HG03460 (cell line): ENCODE results near the gene AUH.
"Not testable (repeated sequence)": the region's sequence is repeated elsewhere in the genome, so short reads cannot be mapped to it uniquely, and the experiment has no call there.

Experiments
- ATAC-seq: cut with Tn5 transposase; IDR thresholded peaks from one replicate; pipeline ENCODE4 v1.9.1; 2021; ENCODE audit not compliant: unreplicated experiment

Gene AUH

DNA sequence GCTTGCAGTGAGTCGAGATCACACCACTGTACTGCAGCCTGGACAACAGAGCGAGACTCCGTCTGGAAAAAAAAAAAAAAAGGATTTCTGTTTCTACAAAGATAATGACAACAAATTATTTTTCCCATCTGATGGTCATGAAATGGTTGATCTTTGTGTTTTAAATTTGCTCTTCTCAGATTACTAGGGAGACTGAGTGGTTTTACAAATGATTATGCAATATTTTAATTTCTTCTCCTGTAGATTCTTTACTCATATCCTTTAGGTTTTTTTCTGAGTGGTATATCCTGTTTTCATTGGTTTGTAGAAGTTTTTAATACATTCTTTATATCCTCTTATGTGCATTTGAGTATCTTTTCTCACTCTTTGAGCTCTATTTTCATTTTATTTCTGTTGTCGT lies 20.6 kb upstream of the AUH start:
- ATAC-seq: no peak

DNA sequence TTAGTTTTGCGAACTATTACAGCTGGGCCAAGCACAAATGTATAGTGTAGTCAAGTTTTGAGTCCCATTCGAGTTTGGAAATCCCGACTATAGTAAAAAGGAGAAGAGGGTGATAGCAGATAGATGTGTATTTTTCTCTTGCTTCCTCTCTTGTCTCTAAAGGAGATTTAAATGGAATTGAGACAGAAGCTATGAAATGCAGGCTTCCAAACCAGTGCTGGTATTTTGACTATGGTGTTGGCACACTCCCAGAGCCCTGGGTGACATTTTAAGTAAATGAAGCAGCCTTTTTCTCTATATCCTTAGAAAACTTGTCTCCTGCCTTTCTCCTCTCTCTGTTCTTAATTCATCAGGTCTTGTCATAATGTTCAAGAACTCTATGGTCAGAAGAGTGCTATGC lies 17.7 kb upstream of the AUH start:
- no peak for ATAC-seq

DNA sequence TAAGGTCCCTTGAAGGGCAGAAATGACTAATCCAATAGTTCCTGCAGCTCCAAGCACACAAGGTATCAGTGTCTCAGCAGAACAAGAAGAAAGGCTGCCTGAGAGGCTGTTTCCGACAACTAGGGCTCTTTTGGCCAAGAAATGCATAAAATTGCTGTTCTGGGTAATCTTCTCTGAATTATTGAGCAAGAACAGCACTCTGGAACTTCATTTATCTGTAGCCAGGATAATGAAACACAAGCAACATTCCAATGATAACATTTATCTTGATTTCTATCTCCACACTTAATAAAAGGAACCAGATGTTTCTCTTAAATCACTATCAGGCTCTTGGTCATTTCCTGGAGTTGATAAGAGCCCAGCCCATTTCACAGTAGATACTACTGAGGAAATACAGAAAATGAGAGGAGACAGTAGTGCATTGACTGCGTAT lies 17.0 kb upstream of the AUH start:
- ATAC-seq: no peak

GRCh38 chr9:91378054-91378453 lies 16.3 kb upstream of the AUH start:
- not testable (repeated sequence) for ATAC-seq

- ATAC-seq: no peak
Measured at GRCh38 chr9:91376239-91376638, 14.5 kb upstream of the AUH start.

DNA sequence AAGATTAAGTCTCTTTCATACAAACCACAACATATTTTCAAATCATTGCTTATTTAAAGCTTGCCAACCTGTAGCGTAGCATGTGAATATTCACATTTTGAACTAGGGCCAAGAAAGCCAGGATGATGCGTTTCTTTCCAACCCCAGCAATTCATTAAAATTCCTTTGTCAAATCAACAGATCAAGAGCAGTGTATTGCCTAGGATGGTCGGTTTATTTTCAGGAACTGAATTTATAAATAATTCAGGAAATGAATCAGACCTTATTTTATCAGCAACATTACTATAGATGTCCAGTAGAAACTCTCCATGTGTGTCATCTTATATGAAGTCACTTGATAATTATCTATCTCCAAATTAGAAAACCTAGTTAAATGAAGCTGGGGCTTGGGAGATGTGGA lies 13.2 kb upstream of the AUH start:
- no peak for ATAC-seq

GRCh38 chr9:91371894-91372293 lies 10.2 kb upstream of the AUH start:
- ATAC-seq: no peak

DNA sequence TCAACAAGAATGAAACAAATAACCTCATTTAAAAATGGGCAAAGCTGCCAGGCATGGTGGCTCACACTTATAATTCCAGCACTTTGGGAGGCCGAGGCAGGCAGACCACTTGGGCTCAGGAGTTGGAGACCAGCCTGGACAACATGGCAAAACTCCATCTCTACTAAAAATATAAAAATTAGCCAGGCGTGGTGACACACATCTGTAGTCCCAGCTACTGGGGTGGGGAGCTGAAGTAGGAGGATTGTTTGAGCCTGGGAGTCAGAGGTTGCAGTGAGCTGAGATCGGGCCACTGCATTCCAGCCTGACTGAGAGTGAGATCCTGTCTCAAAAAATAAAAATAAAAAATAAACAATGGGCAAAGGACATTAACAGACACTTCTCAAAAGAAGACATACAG lies 8.3 kb upstream of the AUH start:
- not testable (repeated sequence) for ATAC-seq

GRCh38 chr9:91364702-91365101 lies 3.0 kb upstream of the AUH start:
- no peak for ATAC-seq

DNA sequence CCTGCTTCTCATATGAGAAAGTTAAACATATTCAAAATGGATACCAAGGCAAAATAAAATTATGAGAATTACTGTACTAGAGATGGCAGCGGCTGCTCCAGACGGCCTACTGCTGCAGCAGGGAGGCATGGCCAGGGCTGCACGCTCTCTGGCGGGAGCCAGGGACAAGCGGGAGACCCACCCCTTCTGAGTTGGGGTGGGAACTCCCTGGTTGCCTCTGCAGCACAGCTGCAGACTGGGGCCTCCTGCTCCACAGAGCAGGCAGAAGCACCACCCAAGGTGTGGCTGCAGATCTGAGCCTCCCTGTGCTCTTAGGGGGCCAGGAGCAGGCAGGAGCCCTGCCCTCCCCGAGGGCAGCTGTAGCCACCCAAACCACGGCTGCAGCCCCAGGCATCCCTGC lies 2.3 kb upstream of the AUH start:
- ATAC-seq: no peak

DNA sequence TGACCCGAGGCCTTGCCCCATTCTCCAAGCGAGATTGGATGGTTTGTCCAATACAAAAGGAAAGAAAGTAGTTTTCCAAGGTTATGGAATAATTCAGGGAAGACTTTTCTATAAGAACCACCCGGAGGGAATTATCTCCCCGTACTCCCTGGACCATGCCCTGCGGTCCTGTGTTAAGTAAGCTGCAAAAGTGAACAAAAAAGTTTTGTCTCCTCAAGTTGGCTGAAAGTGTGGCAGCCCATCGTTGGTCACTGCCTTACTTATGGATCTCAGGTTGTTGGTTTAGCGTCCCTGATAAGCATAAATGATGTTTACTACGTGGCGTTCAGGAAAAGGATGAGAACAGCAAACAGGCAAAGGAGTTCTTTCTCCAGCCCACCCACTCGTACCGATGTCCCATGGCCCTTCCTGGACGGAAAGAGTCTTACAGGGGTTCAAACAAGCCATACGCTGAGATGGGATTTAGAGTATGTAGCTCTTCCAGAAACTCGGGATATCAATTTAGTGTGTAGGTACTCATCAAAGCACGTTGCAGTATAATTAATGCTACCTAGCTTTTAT lies 413 bp upstream of the AUH start:
- peak; percentile 8 for ATAC-seq

DNA sequence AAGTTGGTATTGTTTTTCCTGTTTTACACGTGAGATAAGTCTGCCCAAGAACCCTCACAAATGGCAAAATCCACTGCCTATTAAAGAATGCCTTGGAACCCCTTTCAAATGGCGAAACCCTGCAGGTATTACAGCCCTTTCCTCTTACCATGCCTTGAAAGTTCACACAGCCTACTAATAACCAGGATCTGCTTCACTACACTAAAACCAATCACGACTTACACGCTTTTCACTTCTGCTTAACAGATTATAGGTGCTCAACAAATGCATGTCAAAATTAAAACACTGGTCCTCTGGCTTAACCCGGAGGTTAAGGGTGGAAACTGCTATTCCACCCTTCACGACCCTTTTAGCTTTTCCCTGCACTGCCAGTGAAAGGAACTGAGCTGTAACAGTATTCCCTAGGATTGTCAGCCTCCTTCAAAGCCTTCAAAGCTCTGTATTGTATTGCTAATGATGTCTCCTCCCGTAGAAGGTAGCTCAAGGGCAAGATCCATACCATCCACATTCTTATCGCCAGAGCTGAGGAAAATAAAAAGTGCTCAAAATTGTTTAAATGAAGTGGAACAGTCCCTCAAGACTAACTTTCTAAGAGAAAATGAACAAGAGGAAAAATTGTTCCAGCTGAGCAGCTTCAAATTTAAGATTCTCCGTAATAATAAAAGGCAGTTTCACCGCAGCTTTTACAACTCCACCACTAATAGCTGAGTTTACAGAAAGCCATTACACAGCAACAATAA lies 997 bp downstream of the AUH start:
- no peak for ATAC-seq

DNA sequence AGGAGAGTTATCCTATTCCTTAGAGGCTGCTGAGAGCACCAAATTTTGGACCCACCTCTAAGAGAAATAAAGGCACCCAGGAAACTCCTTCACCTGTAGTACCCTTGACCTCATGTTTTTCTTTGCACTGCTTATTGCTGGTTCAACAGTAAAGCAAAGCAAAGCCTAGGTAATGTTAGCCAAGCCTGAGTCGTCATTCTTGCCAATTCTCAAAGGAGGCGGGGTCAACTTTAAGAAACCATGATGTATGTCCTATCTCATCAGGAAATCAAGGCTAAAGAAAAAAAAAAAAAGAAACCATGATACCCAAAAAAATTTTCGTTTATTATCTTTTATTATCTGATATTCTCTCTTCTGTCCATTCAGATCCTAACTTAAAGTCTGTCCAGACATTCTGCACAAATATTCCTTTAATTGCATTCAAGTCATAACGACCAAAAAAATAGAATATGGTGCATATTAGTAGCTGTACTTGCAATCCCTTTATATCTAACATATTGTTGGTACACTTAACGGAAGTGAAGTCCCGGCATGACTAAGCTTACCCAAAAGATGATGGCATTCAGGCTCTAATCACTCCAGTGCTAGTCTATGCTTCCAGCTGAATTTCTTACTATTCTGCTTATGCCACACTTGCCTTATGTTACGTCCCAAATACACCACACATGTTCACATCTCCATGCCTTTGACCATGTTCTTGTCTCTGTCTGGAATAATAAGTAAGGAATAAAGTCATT lies 1.8 kb downstream of the AUH start:
- no peak for ATAC-seq

- no peak for ATAC-seq
Measured at GRCh38 chr9:91359083-91359482, 2.6 kb downstream of the AUH start.

DNA sequence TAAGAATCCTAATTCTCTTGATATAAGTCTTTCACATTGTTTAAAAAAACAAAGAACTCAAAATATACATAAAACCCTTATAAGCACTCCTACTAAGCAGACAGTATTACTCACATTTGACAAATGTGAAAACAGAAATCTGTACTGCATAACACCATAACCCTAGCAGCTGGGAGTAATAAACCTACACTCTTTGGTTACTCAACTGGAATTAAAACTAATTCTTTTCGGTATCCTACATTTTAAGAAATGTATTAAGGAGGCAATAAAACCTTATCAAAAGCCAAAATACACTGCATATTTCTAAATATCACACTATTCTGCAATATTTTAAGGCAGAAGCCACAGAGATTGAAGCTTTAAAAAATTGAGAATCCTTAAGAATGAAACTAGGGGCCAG lies 6.8 kb downstream of the AUH start:
- no peak for ATAC-seq

- no peak for ATAC-seq
Measured at GRCh38 chr9:91349115-91349555, 12.6 kb downstream of the AUH start.

DNA sequence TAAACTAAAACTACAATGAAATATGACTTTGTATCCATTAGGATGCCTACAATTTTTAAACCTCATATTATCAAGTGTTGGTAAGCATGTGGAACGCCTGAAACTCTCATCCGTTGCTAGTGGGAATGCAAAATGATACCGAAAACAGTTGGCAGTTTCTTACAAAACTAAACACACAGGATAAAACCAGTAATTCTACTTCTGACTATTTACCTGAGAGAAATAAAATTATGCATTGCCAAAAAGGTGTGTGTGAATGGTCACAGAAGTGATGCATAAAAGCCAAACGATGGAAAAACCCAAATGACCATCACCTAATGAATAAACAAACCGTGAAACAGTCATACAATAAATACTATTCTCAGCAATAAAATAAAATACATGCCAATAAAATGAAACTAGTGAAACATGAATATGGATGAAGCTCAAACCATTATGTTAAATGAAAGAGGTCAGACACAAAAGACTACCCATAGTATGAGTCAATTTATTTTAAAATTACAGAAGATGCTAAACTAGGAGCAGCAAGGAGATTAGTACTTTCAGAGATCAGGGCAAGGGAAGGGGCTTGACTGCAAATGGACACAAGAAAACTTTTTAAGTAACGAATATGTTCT lies 13.4 kb downstream of the AUH start:
- ATAC-seq: no peak

DNA sequence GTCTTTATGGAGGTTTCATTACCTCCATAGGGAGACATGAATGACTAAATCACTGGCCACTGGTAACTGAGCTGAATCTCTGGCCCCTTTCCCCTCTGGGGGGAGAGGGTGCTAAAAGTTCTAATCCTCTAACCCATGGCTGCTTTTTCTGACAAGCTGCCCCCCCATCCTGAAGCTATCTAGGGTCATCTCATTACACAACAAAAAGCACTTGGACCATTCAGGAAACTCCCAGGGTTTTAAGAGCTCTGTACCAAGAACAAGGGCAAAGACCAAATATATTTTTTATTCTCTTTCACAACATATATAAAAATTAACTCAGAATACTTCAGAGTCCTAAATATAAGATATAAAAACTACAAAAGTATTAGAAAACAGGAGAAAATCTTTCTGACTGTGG lies 14.3 kb downstream of the AUH start:
- no peak for ATAC-seq

DNA sequence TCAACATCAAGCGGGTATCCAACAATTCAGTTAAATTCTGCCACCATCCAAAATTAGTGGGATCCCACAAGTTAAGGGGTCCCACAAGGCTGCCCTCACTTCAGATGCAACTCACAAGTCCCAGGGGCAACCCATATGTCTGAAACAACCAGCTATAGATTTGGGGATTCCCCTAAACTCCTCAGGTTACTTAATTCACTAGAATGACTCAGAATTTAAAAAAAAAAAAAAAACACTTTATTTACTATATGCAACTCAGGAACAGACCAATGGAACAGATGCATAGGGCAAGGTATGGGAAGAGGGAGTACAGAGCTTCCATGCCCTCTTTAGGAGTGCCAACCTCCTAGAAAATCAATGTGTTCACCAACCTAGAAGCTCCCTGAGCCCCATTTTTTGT lies 15.1 kb downstream of the AUH start:
- ATAC-seq: no peak

- no peak for ATAC-seq
Measured at GRCh38 chr9:91345978-91346377, 15.7 kb downstream of the AUH start.

- no peak for ATAC-seq
Measured at GRCh38 chr9:91342575-91342974, 19.1 kb downstream of the AUH start.

- no peak for ATAC-seq
Measured at GRCh38 chr9:91341749-91342148, 20.0 kb downstream of the AUH start.
